Chondrocyte (in vitro differentiated cells): Measurements from ENCODE around the gene ADSL. TPM values are rescaled to one million over a fixed set of nuclear protein-coding genes. Genes with fewer than 3 reads are reported as not detected.

Experiments
- DNase-seq: peaks from one replicate; pipeline ENCODE4 v3.0.0; 2021; ENCODE audit warnings: mixed read lengths, low spot score
- H3K27ac Mint-ChIP-seq: one replicate; pipeline ENCODE4 v1.8.0; 2021; ENCODE audit warnings: mild to moderate bottlenecking, moderate library complexity, mixed read lengths; ENCODE audit not compliant: unreplicated experiment
- H3K27me3 Mint-ChIP-seq: 2 replicates; pipeline ENCODE4 v1.8.0; 2021; ENCODE audit warnings: low read depth, mixed read lengths
- H3K36me3 Mint-ChIP-seq: 2 replicates; pipeline ENCODE4 v1.8.0; 2021; ENCODE audit warnings: low read depth, mixed read lengths
- H3K4me1 Mint-ChIP-seq: 2 replicates; pipeline ENCODE4 v1.8.0; 2021; ENCODE audit warnings: low read depth, mild to moderate bottlenecking, mixed read lengths
- H3K4me3 Mint-ChIP-seq: one replicate; pipeline ENCODE4 v1.8.0; 2021; ENCODE audit warnings: mild to moderate bottlenecking, moderate library complexity, mixed read lengths; ENCODE audit not compliant: unreplicated experiment
- H3K9me3 Mint-ChIP-seq: 2 replicates; pipeline ENCODE4 v1.8.0; 2021; ENCODE audit warnings: low read depth, mixed read lengths
- total RNA-seq: library from RNA; stranded (reverse); gene quantifications from 3 replicates; pipeline ENCODE4 v1.2.1, GENCODE V29; 2021
- TF ChIP-seq, protein P1 (sequence below): fragments of 200-600 bp; sonication (generic); IDR thresholded peaks from 2 replicates; pipeline ENCODE4 v1.5.0; 2021; ENCODE audit warnings: antibody characterized with exemption, mild to moderate bottlenecking, moderate library complexity

The ADSL gene
- total RNA-seq, 1 donor from 2014 or later: 62.2 TPM

- Mint-ChIP-seq H3K27ac (no peak overlapping the region), H3K9me3 (no peaks in the 10 kb centered on the region), H3K4me1 (peaks cover 31% of the 10 kb centered on the region), H3K27me3 (no peaks in the 10 kb centered on the region), H3K4me3 (no peak overlapping the region), H3K36me3 (no peaks in the 10 kb centered on the region)
- TF ChIP-seq, protein P1, sequence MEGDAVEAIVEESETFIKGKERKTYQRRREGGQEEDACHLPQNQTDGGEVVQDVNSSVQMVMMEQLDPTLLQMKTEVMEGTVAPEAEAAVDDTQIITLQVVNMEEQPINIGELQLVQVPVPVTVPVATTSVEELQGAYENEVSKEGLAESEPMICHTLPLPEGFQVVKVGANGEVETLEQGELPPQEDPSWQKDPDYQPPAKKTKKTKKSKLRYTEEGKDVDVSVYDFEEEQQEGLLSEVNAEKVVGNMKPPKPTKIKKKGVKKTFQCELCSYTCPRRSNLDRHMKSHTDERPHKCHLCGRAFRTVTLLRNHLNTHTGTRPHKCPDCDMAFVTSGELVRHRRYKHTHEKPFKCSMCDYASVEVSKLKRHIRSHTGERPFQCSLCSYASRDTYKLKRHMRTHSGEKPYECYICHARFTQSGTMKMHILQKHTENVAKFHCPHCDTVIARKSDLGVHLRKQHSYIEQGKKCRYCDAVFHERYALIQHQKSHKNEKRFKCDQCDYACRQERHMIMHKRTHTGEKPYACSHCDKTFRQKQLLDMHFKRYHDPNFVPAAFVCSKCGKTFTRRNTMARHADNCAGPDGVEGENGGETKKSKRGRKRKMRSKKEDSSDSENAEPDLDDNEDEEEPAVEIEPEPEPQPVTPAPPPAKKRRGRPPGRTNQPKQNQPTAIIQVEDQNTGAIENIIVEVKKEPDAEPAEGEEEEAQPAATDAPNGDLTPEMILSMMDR: no peak
- no peak for DNase-seq
Measured at GRCh38 chr22:40387746-40388145, 41.4 kb downstream of the ADSL start.

- TF ChIP-seq, protein P1: no peak
- H3K27me3 Mint-ChIP-seq: no peaks in the 10 kb centered on the region
- DNase-seq: no peak
- no peak overlapping the region for H3K27ac Mint-ChIP-seq
- H3K9me3 Mint-ChIP-seq: no peaks in the 10 kb centered on the region
- H3K36me3 Mint-ChIP-seq: no peaks in the 10 kb centered on the region
- no peak overlapping the region for H3K4me3 Mint-ChIP-seq
- H3K4me1 Mint-ChIP-seq: peaks cover 31% of the 10 kb centered on the region
Measured at GRCh38 chr22:40388231-40388630, 41.9 kb downstream of the ADSL start.

DNA sequence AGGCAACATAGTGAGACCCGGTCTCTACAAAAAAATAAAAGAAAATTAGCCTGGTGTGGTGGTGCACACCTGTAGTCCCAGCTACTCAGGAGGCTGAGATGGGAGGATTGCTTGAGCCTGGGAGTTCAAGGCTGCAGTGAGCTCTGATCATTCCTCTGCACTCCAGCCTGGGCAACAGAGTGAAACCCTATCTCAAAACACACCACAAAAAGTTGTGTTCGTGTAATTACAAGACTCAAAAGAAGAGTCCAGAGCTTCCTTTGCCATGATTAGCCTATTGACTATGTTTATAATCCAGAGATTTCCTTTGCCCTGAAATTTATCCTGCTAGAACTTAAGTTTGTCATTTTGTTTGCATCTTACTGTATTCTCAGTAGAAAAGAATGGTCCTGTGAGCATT lies 45.1 kb downstream of the ADSL start:
- DNase-seq: no peak
- Mint-ChIP-seq H3K4me1 (peaks cover 10% of the 10 kb centered on the region), H3K9me3 (no peaks in the 10 kb centered on the region), H3K4me3 (no peak overlapping the region), H3K27ac (peak overlapping the region; percentile 33), H3K27me3 (no peaks in the 10 kb centered on the region), H3K36me3 (peaks cover 4% of the 10 kb centered on the region)
- TF ChIP-seq, protein P1: no peak

- Mint-ChIP-seq H3K36me3 (peaks cover 4% of the 10 kb centered on the region), H3K4me1 (peaks cover 19% of the 10 kb centered on the region), H3K4me3 (no peak overlapping the region), H3K9me3 (no peaks in the 10 kb centered on the region), H3K27ac (no peak overlapping the region), H3K27me3 (no peaks in the 10 kb centered on the region)
- no peak for DNase-seq
- TF ChIP-seq, protein P1: no peak
Measured at GRCh38 chr22:40392618-40393017, 46.3 kb downstream of the ADSL start.

DNA sequence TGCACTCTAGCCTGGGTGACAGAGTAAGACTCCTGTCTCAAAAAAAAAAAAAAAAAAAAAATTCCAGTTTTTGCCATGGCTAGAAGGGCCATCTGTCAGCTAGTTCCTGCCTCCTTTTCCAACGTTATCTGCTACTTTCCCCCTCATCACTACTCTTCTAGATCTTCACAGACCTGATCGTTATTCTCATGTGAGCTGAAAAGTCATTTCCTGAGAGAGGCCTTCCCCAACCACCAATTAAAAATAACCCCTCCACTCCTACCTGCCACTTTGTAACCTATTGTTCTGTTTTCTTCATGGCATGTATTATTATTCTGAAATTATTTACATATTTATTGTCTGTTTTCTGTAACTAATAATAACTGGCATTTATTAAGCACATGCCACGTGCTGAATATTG lies 48.3 kb downstream of the ADSL start:
- no peak overlapping the region for H3K4me3 Mint-ChIP-seq
- no peak for DNase-seq
- H3K36me3 Mint-ChIP-seq: peaks cover 4% of the 10 kb centered on the region
- H3K4me1 Mint-ChIP-seq: peaks cover 25% of the 10 kb centered on the region
- H3K9me3 Mint-ChIP-seq: no peaks in the 10 kb centered on the region
- no peak overlapping the region for H3K27ac Mint-ChIP-seq
- TF ChIP-seq, protein P1: no peak
- H3K27me3 Mint-ChIP-seq: no peaks in the 10 kb centered on the region
